ENCODE data around the gene TGFBI.

- no peak for TF ChIP-seq POLR2A (IDR thresholded peaks at IDR 0.05)
- TF ChIP-seq CTCF (IDR thresholded peaks at IDR 0.05): no peak
Observed at GRCh38 chr5:136060963-136061362, 32.2 kb downstream of the TGFBI start.

All from adrenal gland (tissue), 5 donors.